ENCODE measurements around the gene NKX3-2.
"Not testable (repeated sequence)": the region's sequence is repeated elsewhere in the genome, so short reads cannot be mapped to it uniquely, and the experiment has no call there.

NKX3-2 gene

GRCh38 chr4:13543839-13544605 is at the start of gene NKX3-2:
NKX3-2 (minus strand) TSS chr4:13544508; CDS start chr4:13544414, 94 bp downstream.
- DNase-seq (ENCODE audit: low spot score) = peak; percentile 46

DNA sequence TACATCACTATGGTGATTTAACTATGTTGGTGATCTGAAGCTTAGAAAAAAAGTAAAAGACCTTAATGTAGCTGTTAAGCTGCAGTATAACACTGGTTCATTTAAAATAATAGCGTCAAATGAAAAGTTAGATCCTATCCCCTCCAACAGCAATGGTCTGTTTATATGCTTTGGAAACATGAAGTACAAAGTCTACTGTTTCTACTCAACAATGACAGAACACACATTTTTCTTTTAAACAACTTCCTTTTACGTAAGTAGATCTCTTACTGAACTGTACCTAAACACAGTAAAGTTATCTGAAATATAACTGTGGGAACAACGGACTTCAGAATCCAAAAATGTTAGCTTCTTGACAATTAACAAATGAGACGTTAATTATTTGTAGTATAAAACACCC is 47.9 kb upstream of the NKX3-2 start:
- DNase-seq (ENCODE audit: low spot score) = no peak

- no peak for DNase-seq (ENCODE audit: low spot score)
These were observed 46.5 kb upstream of the NKX3-2 start for GRCh38 chr4:13590766-13591165.

GRCh38 chr4:13588954-13589353 is 44.6 kb upstream of the NKX3-2 start:
- no peak for DNase-seq (ENCODE audit: low spot score)

DNA sequence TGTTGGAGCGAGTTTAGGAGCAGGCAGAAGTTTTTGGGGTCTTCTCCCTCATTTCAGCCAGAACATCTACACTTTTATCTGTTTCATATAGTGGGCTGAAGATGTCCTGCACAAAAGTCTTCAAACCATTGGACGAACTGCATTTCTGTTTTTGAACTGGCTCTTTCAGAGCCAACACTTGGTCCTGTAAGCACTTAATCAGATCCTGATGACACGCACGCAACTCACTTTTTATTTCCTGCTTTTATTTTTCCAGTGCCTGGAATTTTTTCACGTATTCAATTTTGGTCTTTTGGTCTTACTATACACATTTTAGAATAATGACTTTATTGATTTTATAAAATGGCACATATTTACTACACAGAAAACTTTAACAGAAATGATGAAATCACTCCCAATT is 40.2 kb upstream of the NKX3-2 start:
- DNase-seq (ENCODE audit: low spot score) = no peak

- no peak for DNase-seq (ENCODE audit: low spot score)
These were observed 35.7 kb upstream of the NKX3-2 start for GRCh38 chr4:13580036-13580435.

- DNase-seq (ENCODE audit: low spot score) = no peak
These were observed 33.4 kb upstream of the NKX3-2 start for GRCh38 chr4:13577660-13578059.

GRCh38 chr4:13570916-13571315 is 26.6 kb upstream of the NKX3-2 start:
- no peak for DNase-seq (ENCODE audit: low spot score)

DNA sequence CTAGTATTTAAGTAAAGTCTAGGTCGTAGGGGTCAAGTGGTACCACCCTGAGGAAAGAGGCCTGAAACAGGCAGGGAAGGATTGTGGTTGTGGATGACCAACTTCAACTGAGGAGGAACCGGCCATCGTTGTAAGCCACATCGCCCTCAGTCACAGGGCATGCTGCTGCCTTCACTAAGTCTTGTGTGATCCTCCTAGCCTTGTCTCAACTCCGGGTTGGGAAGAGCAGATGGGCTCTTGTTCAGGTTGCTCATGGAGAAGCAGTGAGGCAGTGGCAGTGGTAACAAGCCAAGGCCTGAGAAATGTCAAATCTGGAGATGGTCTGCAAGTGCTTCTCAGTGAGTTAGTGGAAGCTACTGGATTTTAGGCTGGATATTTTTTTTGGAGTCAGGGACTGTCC is 22.8 kb upstream of the NKX3-2 start:
- DNase-seq (ENCODE audit: low spot score) = no peak

- DNase-seq (ENCODE audit: low spot score) = no peak
These were observed 18.6 kb upstream of the NKX3-2 start for GRCh38 chr4:13562876-13563275.

DNA sequence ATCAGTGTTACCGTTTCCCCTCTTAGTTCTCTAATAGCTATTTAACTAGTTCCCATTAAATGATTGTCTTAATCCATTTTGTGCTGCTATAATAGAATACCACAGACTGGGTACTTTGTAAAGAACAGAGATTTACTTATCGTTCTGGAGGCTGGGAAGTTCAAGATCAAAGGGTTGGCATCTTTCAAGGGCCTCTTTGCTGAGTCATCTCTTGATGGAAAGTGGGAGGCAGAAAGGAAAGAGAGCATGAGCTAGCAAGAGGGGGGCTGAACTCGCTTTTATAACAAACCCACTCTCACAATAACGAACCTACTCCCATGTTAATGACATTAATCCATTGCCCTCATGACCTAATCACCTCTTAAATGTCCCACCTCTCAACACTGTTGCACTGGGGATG is 17.4 kb upstream of the NKX3-2 start:
- no peak for DNase-seq (ENCODE audit: low spot score)

- not testable (repeated sequence) for DNase-seq (ENCODE audit: low spot score)
These were observed 15.8 kb upstream of the NKX3-2 start for GRCh38 chr4:13560111-13560510.

- DNase-seq (ENCODE audit: low spot score) = peak; percentile 35
These were observed 15.1 kb upstream of the NKX3-2 start for GRCh38 chr4:13559413-13559812.

DNA sequence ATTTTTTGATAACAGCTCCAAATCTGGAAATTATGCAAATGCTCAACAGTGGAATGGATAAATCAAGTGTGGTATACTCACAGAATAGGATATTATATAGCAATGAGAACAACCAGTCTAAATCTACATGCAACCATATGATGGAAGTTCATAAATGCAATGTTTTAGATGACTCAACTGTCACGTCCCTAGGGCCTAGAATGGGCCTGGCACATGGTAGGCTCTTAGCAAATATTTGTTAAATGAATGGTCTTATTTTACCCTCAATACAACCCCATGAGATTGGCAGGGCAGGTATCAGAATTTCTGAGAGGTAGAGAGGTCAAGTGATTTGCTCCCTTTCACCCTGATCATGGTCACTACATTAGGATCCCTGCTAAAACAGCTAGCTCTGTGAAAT is 14.6 kb upstream of the NKX3-2 start:
- no peak for DNase-seq (ENCODE audit: low spot score)

DNA sequence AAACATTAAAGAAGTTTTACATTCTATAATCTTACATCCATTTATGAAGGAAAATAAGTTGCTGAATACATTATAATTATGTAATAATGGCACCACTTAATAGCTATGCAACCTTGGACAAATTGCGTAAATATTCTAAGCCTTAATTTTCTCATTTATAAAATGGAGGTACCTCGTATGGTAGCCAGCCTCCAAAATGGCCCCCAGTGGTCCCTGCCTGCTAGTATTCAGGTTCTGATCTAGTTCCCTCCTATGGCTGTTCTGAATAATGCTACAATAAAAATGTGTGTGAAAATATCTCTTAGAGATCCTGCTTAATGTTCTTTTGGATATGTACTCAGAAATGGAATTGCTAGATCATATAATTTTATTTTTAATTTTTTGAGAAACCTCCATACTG is 11.0 kb upstream of the NKX3-2 start:
- DNase-seq (ENCODE audit: low spot score) = no peak

- DNase-seq (ENCODE audit: low spot score) = no peak
These were observed 8.8 kb upstream of the NKX3-2 start for GRCh38 chr4:13553081-13553480.

DNA sequence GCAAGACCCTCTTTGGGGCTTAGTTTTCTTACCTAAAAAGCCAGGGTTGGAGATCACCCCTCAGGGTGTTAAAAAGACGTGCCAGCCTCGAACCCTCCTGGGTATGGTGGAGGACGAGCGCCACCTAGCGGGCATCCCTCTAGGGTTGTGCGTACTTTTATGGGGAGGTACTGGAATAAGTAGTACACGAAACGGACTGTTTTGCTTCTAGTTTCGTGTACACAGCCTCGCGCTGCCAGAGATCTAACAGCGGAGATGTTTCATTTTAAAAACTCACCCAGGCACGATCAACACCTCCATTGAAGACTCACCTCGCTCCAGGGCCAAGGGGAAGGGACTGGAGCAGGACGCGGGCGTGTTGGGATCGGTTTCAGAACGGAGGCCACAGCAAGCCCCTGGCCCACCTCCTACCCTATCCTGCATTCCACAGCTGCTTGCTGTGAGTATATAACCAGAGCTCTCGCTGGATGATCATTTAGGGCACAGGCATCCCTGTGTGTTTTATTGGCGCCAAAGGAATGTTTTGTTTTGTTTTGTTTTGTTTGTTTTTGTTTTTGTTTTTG is 4.8 kb upstream of the NKX3-2 start:
- DNase-seq (ENCODE audit: low spot score) = peak; percentile 85

- DNase-seq (ENCODE audit: low spot score) = peak; percentile 24
These were observed 4.0 kb upstream of the NKX3-2 start for GRCh38 chr4:13548059-13548983.

DNA sequence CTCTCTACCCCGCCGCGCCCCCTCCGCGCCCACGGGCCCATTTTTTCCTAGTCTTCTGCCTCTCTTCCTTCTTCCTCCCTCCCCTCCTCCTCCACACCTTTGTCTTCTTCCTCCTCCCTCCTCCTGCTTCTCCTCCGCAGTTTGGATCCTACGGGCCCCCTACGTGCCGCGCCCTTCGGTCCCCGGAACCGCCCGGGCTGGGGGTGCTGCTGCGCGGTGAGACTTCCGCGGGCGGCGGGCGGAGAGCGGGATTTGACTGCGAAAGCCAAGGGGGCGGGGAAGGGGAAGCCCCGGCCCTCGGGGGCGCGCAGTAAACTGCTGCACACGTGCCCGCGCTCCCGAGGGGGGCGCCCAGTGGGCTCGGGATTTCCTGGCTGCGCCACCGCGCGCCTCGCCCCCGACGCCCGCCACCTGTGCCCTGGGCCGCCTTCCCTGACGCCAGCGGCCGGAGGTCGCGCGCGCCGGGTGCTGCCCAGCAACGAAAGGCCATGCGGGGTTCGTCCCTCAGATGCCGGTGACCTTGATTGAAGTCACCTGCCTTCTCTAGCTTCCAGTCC is 3.3 kb upstream of the NKX3-2 start:
- DNase-seq (ENCODE audit: low spot score) = no peak

DNA sequence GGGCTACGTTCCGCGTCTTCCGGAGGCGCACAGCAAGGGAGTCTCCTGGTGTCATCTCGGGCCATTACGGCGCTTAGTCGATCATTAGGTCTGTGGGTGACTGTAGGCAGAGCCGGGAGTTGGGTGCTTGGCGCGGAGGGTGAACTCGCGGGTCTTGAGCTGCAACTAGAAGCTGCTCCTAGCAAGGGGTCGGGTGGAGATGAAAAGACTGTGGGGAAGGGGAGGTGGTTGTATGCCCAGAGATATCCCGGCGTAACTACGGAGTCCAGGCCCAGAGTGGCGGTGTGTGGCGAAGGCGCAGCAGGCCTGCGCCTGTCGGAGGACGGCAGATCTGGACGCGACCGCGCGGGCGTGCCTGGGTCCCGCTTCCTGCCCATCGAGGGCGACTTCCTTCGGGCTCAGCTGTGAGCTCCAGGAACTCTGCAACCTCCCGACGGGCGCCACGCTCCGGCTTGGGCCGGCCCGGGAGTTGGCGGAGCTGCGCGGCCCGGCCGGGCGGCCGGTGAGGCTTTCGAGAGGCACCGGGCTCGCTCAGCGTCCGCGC is 2.7 kb upstream of the NKX3-2 start:
- peak; percentile 17 for DNase-seq (ENCODE audit: low spot score)

DNA sequence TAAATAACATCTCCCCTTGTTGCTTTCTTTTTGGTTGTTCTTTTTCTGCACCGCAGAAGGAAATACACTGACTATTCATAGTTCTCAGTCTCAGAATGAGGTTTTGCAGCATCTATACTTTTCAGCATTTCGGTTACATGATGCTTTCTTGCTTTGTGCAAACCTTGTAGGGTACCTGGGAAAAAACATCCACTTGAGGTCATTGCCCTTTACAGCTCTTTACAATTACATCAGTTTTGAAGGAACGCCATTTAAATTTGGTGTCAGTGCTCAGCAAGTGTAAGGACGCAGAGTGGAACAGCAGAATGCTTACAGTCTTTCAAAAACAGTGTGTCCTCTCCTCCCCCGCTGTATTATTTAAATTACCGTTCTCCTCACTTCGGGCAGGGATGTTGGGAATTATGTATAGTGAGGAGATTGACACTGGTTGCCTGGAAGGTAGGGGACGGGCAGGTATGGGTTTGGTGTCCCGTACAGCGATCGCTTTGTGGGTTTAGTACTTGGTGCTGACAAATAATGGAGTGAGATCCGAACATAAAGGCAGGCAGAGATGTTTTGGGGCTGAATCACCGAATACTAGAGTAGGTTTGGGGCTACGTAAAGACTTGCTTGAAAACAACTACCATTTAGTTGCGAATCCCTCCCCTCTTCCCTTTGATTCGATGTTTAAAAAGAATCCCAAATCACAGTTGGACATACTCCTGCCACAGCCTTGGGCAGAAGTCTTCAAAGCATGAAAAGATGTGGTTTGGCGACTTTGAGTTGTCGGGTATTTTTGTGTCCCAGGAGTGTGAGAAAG is 2.0 kb upstream of the NKX3-2 start:
- DNase-seq (ENCODE audit: low spot score) = no peak
